ENCODE results near the gene PSMB3.
A peak's percentile ranks its signal among the peaks of the same experiment; 100 is the strongest.

Gene PSMB3

GRCh38 chr17:38752308-38753070 lies at the start of gene PSMB3:
PSMB3 (plus strand) TSS chr17:38752741; CDS start chr17:38752827, 86 bp downstream.
- DNase-seq = peak; percentile 78

DNA sequence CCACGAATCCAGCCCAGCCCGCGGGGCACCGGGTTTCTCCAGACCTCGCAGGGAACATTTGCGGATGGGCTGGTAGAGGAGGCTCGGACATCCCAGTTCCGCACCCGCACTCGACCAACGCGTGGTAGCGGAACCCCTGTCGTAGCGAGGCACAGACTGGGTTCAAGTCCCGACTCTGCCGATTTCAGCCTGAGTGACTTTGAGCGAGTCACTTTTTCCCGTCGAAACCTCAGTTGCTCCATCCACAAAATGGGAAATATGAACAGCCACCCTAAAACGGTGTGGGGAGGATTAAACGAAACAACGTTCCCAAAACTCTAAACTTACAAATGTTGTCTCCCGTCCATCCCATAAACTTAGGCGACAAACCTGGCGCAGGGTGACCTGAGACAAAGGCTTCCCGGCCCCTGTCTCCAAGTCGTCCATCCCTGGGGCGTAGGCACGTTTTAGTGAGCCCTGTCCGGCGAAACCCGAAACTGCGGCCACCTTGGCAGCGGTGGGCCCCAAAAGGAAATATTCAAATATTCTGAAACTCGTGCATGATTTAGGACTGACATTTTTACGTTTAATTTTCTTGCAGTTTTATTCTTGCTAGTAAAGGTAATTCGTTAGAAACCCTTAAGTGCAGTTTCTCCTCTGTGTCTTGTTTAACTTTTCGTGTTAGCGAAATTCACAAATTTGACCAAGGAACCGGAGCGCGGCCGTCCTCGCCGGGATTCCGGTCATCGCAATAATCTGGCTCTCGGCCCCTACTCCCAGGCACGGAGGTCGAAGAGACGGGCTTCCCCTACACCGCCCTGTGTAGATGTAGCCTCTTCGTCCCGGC lies 49.4 kb upstream of the PSMB3 start:
- DNase-seq = no peak

GRCh38 chr17:38703742-38704605 lies 48.6 kb upstream of the PSMB3 start:
- peak; percentile 70 for DNase-seq

DNA sequence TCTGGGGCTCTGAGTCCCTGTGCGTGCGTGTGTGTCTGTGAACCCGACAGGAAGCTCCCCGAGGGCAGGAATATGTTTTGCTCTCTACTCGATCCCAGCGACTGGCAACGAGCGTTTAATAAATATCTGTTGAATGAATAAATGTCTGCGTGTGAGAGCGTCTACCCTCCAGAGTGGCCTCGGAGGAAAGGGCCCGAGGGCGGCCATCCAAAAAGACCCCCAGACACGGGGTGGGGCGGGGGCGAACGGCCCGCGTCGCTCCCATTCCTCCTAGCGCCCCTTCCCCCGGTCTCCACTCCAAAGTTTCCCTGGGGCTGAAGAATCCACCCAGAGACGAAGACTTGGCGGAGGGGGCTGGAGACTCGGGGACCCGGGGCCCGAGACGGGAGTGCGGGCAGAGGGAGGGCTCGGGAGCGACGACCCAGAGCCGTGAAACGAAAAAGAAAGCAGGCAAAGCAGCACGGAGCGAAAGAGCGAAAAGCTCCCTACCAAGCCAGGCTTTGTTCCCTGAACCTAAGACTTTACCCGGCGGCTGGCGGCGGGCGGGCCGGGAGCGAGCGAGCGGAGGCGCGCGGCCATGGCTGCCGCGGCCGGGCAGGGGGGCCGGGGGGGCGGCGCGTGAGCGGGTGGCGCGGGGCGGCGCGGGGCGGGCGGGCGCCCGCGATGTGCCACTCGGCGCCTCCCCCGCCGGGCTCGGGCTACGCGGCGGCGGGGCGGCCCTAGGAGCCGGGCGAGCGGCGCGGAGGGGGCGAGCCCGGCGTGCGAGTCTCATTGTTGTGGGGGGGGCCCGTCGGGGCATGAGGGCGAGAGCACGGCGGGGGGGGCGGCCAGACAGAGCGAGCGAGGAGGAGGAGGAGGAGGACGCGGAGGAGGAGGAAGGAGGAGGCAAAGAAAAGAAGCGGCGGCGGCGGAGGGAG lies 47.7 kb upstream of the PSMB3 start, which contains the start of gene MLLT6:
Gene MLLT6, plus strand, starts transcription at position 668 of the 917 bp plus-strand sequence. CDS start 360 bp downstream, outside the sequence.
- peak; percentile 90 for DNase-seq

- no peak for DNase-seq
Observed at GRCh38 chr17:38705523-38705802, 47.1 kb upstream of the PSMB3 start.

DNA sequence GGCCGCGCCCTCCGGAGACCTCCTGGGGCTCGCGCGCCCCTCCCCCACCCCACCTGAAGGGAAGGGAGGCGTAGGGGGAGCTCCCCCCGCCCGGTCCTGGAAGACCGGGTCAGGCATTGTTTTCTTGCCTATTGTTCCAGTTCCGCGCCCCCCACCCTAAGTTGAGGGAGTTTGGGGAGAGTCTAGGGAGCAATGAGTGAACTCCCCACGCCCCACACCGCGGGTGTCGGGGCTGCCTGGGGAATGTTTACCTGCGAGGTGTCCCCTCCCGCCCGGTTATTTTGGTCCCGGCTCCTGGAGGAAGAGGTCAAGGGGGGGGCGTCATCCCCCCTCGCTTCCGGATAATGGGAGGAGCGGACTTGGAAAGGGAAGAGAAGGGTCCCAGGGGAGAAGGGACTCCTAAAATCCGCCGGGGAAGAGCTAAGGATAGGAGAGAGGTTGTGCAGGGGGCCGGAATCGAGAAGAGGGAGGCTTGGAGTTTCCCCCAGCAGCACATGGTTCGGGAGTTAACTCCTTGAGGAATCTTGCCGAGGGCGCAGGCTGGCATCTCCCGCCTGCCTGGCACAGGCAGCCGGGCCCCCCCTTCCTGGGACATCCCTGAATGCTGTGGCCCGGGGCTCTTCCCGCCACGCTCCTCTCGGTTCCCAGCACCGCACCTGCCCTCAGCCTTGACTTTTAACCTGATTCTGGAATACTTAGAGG lies 46.6 kb upstream of the PSMB3 start:
- DNase-seq = peak; percentile 68

GRCh38 chr17:38706505-38707216 lies 45.9 kb upstream of the PSMB3 start:
- no peak for DNase-seq

GRCh38 chr17:38707678-38708351 lies 44.7 kb upstream of the PSMB3 start:
- DNase-seq = no peak

DNA sequence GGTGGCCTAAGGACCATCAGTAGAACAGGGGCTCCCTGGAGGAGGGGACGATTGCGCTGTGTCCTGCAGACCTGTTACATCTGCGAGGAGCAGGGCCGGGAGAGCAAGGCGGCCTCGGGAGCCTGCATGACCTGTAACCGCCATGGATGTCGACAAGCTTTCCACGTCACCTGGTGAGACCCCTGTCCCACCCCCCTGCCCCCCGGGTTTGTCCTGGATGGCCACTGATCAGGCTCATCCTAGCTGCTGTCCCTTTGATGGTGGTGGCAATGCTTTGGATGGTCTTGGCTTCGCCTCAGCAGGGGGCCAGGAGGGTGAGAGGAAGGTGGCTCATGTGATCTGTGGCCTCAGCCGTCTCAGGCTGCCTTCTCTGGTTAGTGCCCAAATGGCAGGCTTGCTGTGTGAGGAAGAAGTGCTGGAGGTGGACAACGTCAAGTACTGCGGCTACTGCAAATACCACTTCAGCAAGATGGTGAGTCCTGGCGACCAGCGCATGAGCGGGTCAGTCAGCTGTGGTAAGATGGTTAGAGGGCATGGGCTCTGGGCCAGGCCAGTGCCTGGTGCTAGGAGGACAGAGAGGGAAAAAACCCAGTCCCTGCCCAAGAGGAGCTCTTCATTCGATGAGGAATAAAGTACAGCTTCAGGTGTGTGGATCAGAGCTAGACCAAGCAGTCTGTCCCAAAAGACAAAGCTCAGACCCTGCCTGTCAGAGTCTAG lies 43.3 kb upstream of the PSMB3 start:
- no peak for DNase-seq

DNA sequence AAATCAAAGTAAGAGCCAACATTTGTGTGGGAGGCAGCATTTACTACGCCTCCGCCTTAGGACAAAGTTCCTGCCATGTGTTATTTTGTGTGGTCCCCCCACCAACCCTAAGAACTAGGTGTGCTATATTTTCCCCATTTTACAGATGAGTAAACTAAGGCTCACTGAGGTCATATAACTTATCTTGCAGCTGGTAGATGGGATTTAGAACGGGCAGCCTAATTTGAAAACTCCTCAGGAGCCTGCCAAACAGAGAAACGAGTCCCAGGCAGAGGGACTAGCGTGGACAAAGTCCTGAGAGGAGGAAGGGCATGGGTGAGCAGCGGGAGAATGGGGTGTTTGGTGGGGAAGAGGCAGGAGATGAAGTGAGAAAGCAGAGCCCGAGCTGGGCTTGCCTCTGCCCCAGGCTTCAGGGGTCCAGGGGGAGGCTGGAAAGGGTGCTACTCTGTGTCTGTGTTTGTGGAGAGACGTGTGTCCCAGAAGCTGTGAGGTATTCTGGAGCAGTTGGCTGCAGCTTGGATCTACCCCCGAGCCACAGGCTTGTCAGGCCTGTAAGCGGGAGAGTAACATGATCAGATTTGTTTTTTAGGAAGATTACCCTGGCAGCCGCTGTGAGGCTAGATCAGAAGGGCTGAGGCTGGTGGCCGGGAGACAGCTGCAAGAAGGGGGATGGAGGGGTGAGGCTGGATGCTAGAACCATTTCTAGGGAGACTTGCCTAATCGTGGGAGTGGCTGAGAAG lies 42.5 kb upstream of the PSMB3 start:
- DNase-seq = no peak

GRCh38 chr17:38710604-38710962 lies 42.0 kb upstream of the PSMB3 start:
- no peak for DNase-seq

GRCh38 chr17:38710985-38711384 lies 41.6 kb upstream of the PSMB3 start:
- DNase-seq = no peak

- no peak for DNase-seq
Observed at GRCh38 chr17:38711792-38712571, 40.6 kb upstream of the PSMB3 start.

GRCh38 chr17:38712593-38712992 lies 39.9 kb upstream of the PSMB3 start:
- DNase-seq = no peak

DNA sequence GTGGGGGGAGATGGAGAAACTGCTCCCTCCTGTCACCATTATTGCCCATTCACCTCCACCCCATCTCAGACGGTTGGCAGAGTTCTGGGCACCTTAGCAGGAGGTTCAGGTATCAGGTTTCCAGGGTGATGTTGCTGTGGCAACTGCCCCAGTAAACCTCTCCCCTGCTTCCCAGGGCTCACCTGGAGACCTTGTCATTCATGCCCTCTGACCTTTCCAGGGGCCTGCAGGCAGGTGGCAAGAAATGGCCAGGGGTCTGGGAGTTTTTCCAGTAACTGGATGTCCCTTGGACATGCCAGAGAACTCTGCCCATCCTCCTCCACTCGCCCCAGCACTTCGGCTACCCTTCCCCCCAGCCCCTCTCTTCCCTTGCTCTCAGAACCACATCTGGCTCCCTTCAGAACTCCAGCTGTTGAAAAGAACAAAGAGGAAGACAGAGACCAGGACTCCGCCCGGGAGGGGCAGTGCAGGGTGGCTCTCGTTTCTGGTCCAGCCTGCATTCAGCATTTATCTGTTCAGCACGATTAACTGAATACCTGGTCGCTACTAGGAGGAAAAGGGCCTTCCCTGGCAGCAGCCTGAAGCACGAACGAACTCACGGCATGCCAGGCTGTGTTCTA lies 39.0 kb upstream of the PSMB3 start:
- DNase-seq = no peak

DNA sequence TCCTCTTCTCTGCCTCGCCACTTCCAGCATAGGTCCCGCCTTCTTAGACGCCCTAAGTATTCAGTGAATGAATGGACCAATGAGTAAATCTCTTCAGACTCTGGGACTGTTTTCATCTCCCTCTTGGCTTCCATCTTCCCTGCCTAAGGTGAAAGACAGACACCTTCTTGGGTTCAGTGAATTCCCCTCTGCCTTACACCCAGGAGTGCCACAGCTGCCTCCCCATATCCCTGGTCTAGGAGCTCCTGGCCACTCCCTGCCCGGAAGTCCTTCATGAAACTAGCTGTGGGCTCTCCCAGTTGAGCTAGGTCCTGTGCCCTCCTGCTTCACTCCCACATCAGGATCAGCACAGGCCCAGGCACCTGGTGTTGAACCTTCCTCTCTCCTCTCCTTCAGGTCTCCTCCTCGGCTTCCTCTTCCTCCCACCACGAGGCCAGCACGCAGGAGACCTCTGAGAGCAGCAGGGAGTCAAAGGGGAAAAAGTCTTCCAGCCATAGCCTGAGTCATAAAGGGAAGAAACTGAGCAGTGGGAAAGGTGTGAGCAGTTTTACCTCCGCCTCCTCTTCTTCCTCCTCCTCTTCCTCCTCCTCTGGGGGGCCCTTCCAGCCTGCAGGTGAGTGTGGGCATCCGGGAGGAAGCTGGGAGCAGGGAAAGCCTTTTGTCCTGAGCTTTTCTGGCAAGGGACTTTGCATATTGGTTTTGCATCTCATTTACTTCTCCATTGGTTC lies 37.2 kb upstream of the PSMB3 start:
- DNase-seq = no peak

All from 8988T (cell line).